GM12878 (cell line): ENCODE measurements around the gene MELTF. TPM values are rescaled to one million over a fixed set of nuclear protein-coding genes. Genes with fewer than 3 reads are reported as not detected.

Source experiments
- ATAC-seq: fragments of 200-7000 bp; cut with Tn5 transposase; 3 replicates; pipeline ENCODE4 v1.9.1; 2020; ENCODE audit warnings: mild to moderate bottlenecking, moderate library complexity
- BruUV-seq: library from RNA; stranded (reverse); fragments of 400-500 nt; replicated peaks from 2 replicates; lab custom pipeline; 2021; lab: Mats Ljungman, UMichigan
- CTCF ChIA-PET: fragments of 300-600 bp; sonication (Branson Sonifier 250); formaldehyde crosslinking; extraction: SDS; loops from one replicate; lab custom pipeline; 2021; ENCODE audit warnings: inconsistent platforms; lab: Yijun Ruan, JAX
- POLR2A ChIA-PET: fragments of 350-600 bp; formaldehyde crosslinking; extraction: SDS; loops from one replicate; lab custom pipeline; 2021; ENCODE audit warnings: inconsistent platforms; lab: Charles Lee
- RAD21 ChIA-PET: fragments of 300-600 bp; sonication (Branson Sonifier 250); formaldehyde crosslinking; loops from one replicate; lab custom pipeline; 2023; ENCODE audit warnings: antibody characterized with exemption; ENCODE audit not compliant: unreplicated experiment; lab: Charles Lee
- SMC1A ChIA-PET: fragments of 300-600 bp; sonication (Branson Sonifier 250); formaldehyde crosslinking; loops from one replicate; lab custom pipeline; 2023; ENCODE audit not compliant: unreplicated experiment, uncharacterized antibody; lab: Charles Lee
- DNase-seq: peaks from one replicate; pipeline ENCODE4 v3.0.0-alpha.2; 2011; ENCODE audit warnings: low read depth, low spot score
- FAIRE-seq: peaks from 3 replicates; lab custom pipeline; 2011; peaks lifted over from hg19 to GRCh38; lab: Jason Lieb, UNC
- H2AFZ ChIP-seq: 2 replicates; pipeline ENCODE4 v1.6.0; 2011; ENCODE audit warnings: low read depth, low read length, control low read depth; ENCODE audit not compliant: control insufficient read depth
- H3K27ac ChIP-seq: 2 replicates; pipeline ENCODE4 v1.5.1; 2011; ENCODE audit warnings: control low read depth; ENCODE audit not compliant: control insufficient read depth, insufficient read depth
- H3K27me3 ChIP-seq, 2 experiments: replicated peaks in 1 of 2; 2 replicates each; pipeline versions ENCODE4 v1.6.0 to v1.6.1; 2011; ENCODE audit warnings: low read length in 1 of 2; ENCODE audit not compliant: control insufficient read depth in 2 of 2, insufficient read depth in 2 of 2
- H3K36me3 ChIP-seq, 2 experiments: 2 replicates each; pipeline ENCODE4 v1.5.1; 2011; ENCODE audit warnings: low read length in 1 of 2; ENCODE audit not compliant: control insufficient read depth in 2 of 2, insufficient read depth in 2 of 2
- H3K4me1 ChIP-seq: 2 replicates; pipeline ENCODE4 v1.6.1; 2011; ENCODE audit warnings: mild to moderate bottlenecking, low read length, moderate library complexity, mixed read lengths; ENCODE audit not compliant: control insufficient read depth, insufficient read depth
- H3K4me2 ChIP-seq: 2 replicates; pipeline ENCODE4 v1.6.0; 2011; ENCODE audit warnings: control low read depth; ENCODE audit not compliant: control insufficient read depth, insufficient read depth
- H3K4me3 ChIP-seq: fragments of 200-600 bp; sonication (generic); 2 replicates; pipeline ENCODE4 v1.5.1; 2016
- H3K79me2 ChIP-seq: 2 replicates; pipeline ENCODE4 v1.6.0; 2011; ENCODE audit warnings: low read length; ENCODE audit not compliant: control insufficient read depth, insufficient read depth
- H3K9ac ChIP-seq: 2 replicates; pipeline ENCODE4 v1.8.0; 2011; ENCODE audit warnings: low read length, control low read depth, mixed read lengths; ENCODE audit not compliant: control insufficient read depth, insufficient read depth
- H3K9me3 ChIP-seq: replicated peaks from 3 replicates; pipeline ENCODE4 v1.5.1; 2011; ENCODE audit warnings: mild to moderate bottlenecking, low read length; ENCODE audit not compliant: control insufficient read depth, insufficient read depth
- H4K20me1 ChIP-seq: 2 replicates; pipeline ENCODE4 v1.6.0; 2011; ENCODE audit not compliant: control insufficient read depth, insufficient read depth
- PKNOX1 ChIP-seq: fragments of 450-650 bp; IDR thresholded peaks from 2 replicates; pipeline ENCODE4 v1.6.1; 2016; ENCODE audit warnings: mild to moderate bottlenecking
- POLR2AphosphoS2 ChIP-seq: IDR thresholded peaks from 2 replicates; pipeline ENCODE4 v1.6.1; 2011; ENCODE audit warnings: low read depth, mild to moderate bottlenecking, low read length, improper control_type of control experiment, moderate library complexity
- WGBS: methylation state at CpG from one replicate; pipeline ENCODE4 v1.1.6; 2016; ENCODE audit warnings: low lambda C conversion rate; ENCODE audit not compliant: insufficient replicate concordance, insufficient coverage; ENCODE audit errors: missing lambda C conversion rate; 5-methylcytosine and 5-hydroxymethylcytosine counted together
- in situ Hi-C: fragments of 300-500 bp; cut with MboI; formaldehyde crosslinking; loops from 9 replicates; pipeline ENCODE4 v1.14.3; 2018; ENCODE audit warnings: mixed read lengths
- intact Hi-C: fragments of 100-400 bp; cut with micrococcal nuclease; formaldehyde crosslinking; loops from one replicate; pipeline ENCODE4 v1.14.2; 2022; ENCODE audit not compliant: unreplicated experiment
- polyA plus RNA-seq, 11 experiments: library from polyadenylated mRNA; depleted of rRNA in 4 of 11; unstranded in 6 of 11; stranded (reverse) in 5 of 11; fragments of >200 nt; fragmentation: Nextera tagmentation in 4 of 11; fragmentation: Illumina TruSeq in 1 of 11; extraction: Ambion mirVana in 4 of 11; extraction: Trizol in 1 of 11; gene quantifications; 1 replicate in 1 of 11; 2 replicates in 10 of 11; pipeline versions ENCODE4 v1.2.1 to v1.2.3, GENCODE V29; 2011 to 2016; ENCODE audit warnings: inconsistent platforms in 2 of 11, missing spikeins in 2 of 11, low read depth in 1 of 11
- total RNA-seq, 4 experiments: library from RNA; depleted of rRNA in 3 of 4; stranded (reverse); fragments of >200 nt in 3 of 4; fragmentation: Illumina TruSeq in 1 of 4; extraction: Trizol in 1 of 4; gene quantifications; 2 replicates each; pipeline versions ENCODE4 v1.2.1 to v1.2.3, GENCODE V29; 2013 to 2021

Gene MELTF
- total and polyA plus RNA-seq, 10 of the 15 experiments (the other 5 are each of a cell fraction or from before 2014, with no cell fraction given): 0.55 to 49.1 (median 11.1) TPM

- Histone ChIP-seq H3K27ac (no peak overlapping the region), H2AFZ (no peak overlapping the region; the same call in 1 of the 2 replicates), H3K9me3 (no peaks in the 10 kb centered on the region), H4K20me1 (no peaks in the 10 kb centered on the region), H3K9ac (no peak overlapping the region), H3K4me2 (no peak overlapping the region; the same call in 1 of the 2 replicates), H3K36me3 (peaks cover 0 to 14% of the 10 kb centered on the region in 2 experiments; a peak in 3 of 4 replicates), H3K79me2 (peaks cover 19% of the 10 kb centered on the region), H3K4me3 (no peak overlapping the region), H3K27me3 (no peaks in the 10 kb centered on the region), H3K4me1 (no peaks in the 10 kb centered on the region; the same call in 1 of the 2 replicates)
- SMC1A ChIA-PET: interaction anchor here (0.8 to 4.8 kb wide), 10 partner anchors 12 to 159 kb away, joined by 3 to 33 read pairs (median 4); no protein-coding TSS in a partner anchor
- intact Hi-C loops (no loop called here), in situ Hi-C loops (no loop called here)
- FAIRE-seq (no peak), ATAC-seq (no peak), DNase-seq (no peak)
- WGBS: 63% methylated on average over 31 of the region's 33 CpGs
- CTCF ChIA-PET: interaction anchor here (0.6 to 4.4 kb wide), 18 partner anchors 8 to 426 kb away, joined by 3 to 54 read pairs (median 5); no protein-coding TSS in a partner anchor
- no TSS peak for BruUV-seq
- POLR2A ChIA-PET: interaction anchor here (0.7 to 1.4 kb wide), 3 partner anchors 26 to 439 kb away, joined by 3 to 8 read pairs (median 3); no protein-coding TSS in a partner anchor
- RAD21 ChIA-PET: interaction anchor here (0.7 to 3.9 kb wide), 9 partner anchors 9 to 157 kb away, joined by 3 to 48 read pairs (median 3); no protein-coding TSS in a partner anchor
- TF ChIP-seq POLR2AphosphoS2 (no peak), PKNOX1 (0 out of 2 replicates have a peak, but pooled peaks have one; percentile 12)
- TF ChIP-seq, all 136 proteins: peak for 1
These were observed 1.0 kb upstream of the MELTF start for GRCh38 chr3:197030379-197031314.
